H9 (cell line): ENCODE data around the gene PFDN1. TPM values are rescaled to one million over a fixed set of nuclear protein-coding genes. Genes with fewer than 3 reads are reported as not detected.

Source experiments
- DNase-seq: peaks from one replicate; pipeline ENCODE4 v3.0.0-alpha.2; 2017
- H2AFZ ChIP-seq: one replicate; pipeline ENCODE4 v1.6.1; 2013; ENCODE audit warnings: mild to moderate bottlenecking, low read length, control low read depth, moderate library complexity
- H2AK5ac ChIP-seq: 2 replicates; pipeline ENCODE4 v1.6.1; 2013; ENCODE audit warnings: low read length, control low read depth, mixed read lengths; ENCODE audit not compliant: insufficient read length
- H2BK120ac ChIP-seq: one replicate; pipeline ENCODE4 v1.6.1; 2013; ENCODE audit warnings: low read depth, mild to moderate bottlenecking, low read length, control low read depth, inconsistent platforms; ENCODE audit not compliant: poor library complexity, severe bottlenecking
- H2BK12ac ChIP-seq: 2 replicates; pipeline ENCODE4 v1.6.1; 2013; ENCODE audit warnings: low read length, control low read depth, mixed read lengths, low read depth; ENCODE audit not compliant: insufficient read length
- H2BK15ac ChIP-seq: 2 replicates; pipeline ENCODE4 v1.6.1; 2013; ENCODE audit warnings: low read depth, low read length, control low read depth
- H2BK20ac ChIP-seq: one replicate; pipeline ENCODE4 v1.6.1; 2013; ENCODE audit warnings: low read depth, mild to moderate bottlenecking, low read length, control low read depth, inconsistent platforms; ENCODE audit not compliant: poor library complexity, severe bottlenecking
- H2BK5ac ChIP-seq: 2 replicates; pipeline ENCODE4 v1.6.1; 2013; ENCODE audit warnings: low read length, control low read depth, mixed read lengths; ENCODE audit not compliant: insufficient read length
- H3K14ac ChIP-seq: 2 replicates; pipeline ENCODE4 v1.6.1; 2013; ENCODE audit warnings: low read length, control low read depth; ENCODE audit not compliant: insufficient read depth
- H3K18ac ChIP-seq: 2 replicates; pipeline ENCODE4 v1.6.1; 2013; ENCODE audit warnings: low read depth, mild to moderate bottlenecking, mixed read lengths, low read length, control low read depth; ENCODE audit not compliant: insufficient read length
- H3K23ac ChIP-seq: 2 replicates; pipeline ENCODE4 v1.6.1; 2013; ENCODE audit warnings: low read length, control low read depth, mixed read lengths, low read depth; ENCODE audit not compliant: insufficient read length
- H3K23me2 ChIP-seq: 2 replicates; pipeline ENCODE4 v1.6.1; 2013; ENCODE audit warnings: low read depth, mild to moderate bottlenecking, mixed read lengths, low read length, control low read depth; ENCODE audit not compliant: insufficient read length, poor library complexity, severe bottlenecking
- H3K27ac ChIP-seq: 2 replicates; pipeline ENCODE4 v1.5.1; 2013; ENCODE audit warnings: low read length, control low read depth, mixed read lengths, low read depth; ENCODE audit not compliant: insufficient read length
- H3K27me3 ChIP-seq: 2 replicates; pipeline ENCODE4 v1.6.1; 2013; ENCODE audit warnings: low read length, control low read depth, inconsistent platforms; ENCODE audit not compliant: insufficient read depth
- H3K4ac ChIP-seq: 2 replicates; pipeline ENCODE4 v1.6.1; 2013; ENCODE audit warnings: low read depth, mild to moderate bottlenecking, control low read depth, inconsistent platforms, low read length, moderate library complexity
- H3K4me1 ChIP-seq: 2 replicates; pipeline ENCODE4 v1.6.1; 2013; ENCODE audit warnings: low read length, control low read depth, inconsistent platforms; ENCODE audit not compliant: insufficient read depth
- H3K4me2 ChIP-seq: 2 replicates; pipeline ENCODE4 v1.6.1; 2013; ENCODE audit warnings: low read length, control low read depth, mixed read lengths; ENCODE audit not compliant: insufficient read length, insufficient read depth
- H3K56ac ChIP-seq: 2 replicates; pipeline ENCODE4 v1.6.1; 2013; ENCODE audit warnings: low read depth, mild to moderate bottlenecking, mixed read lengths, low read length, control low read depth; ENCODE audit not compliant: insufficient read length
- H3K79me1 ChIP-seq: 2 replicates; pipeline ENCODE4 v1.6.1; 2013; ENCODE audit warnings: low read depth, mild to moderate bottlenecking, moderate library complexity, low read length, control low read depth, inconsistent platforms; ENCODE audit not compliant: insufficient read depth, poor library complexity, severe bottlenecking
- H3K79me2 ChIP-seq: 2 replicates; pipeline ENCODE4 v1.6.1; 2013; ENCODE audit warnings: low read length, control low read depth, inconsistent platforms; ENCODE audit not compliant: insufficient read depth
- H3K9ac ChIP-seq: 2 replicates; pipeline ENCODE4 v1.6.1; 2013; ENCODE audit warnings: low read length, control low read depth, mixed read lengths; ENCODE audit not compliant: insufficient read length; ENCODE audit errors: extremely low read depth
- H3K9me3 ChIP-seq: one replicate; pipeline ENCODE4 v1.6.1; 2013; ENCODE audit warnings: low read depth, low read length, inconsistent platforms; ENCODE audit not compliant: control insufficient read depth
- H3T11ph ChIP-seq: one replicate; pipeline ENCODE4 v1.6.1; 2013; ENCODE audit warnings: mild to moderate bottlenecking, low read length, control low read depth, inconsistent platforms
- H4K20me1 ChIP-seq: one replicate; pipeline ENCODE4 v1.6.1; 2013; ENCODE audit not compliant: control insufficient read depth, insufficient read length, insufficient read depth
- H4K5ac ChIP-seq: 2 replicates; pipeline ENCODE4 v1.6.1; 2013; ENCODE audit warnings: low read depth, mild to moderate bottlenecking, mixed read lengths, low read length, control low read depth; ENCODE audit not compliant: insufficient read length
- H4K8ac ChIP-seq: replicated peaks from 2 replicates; pipeline ENCODE4 v1.6.1; 2013; ENCODE audit warnings: low read length, control low read depth, mixed read lengths, low read depth; ENCODE audit not compliant: insufficient read length
- H4K91ac ChIP-seq: 2 replicates; pipeline ENCODE4 v1.6.1; 2013; ENCODE audit warnings: low read depth, mild to moderate bottlenecking, moderate library complexity, mixed read lengths, low read length, control low read depth; ENCODE audit not compliant: insufficient read length
- H3K27ac Mint-ChIP-seq, 3 experiments: 2 replicates in 2 of 3; 3 replicates in 1 of 3; pipeline ENCODE4 v1.8.0; 2020 to 2021; ENCODE audit warnings: mixed read lengths in 3 of 3, mild to moderate bottlenecking in 1 of 3, moderate library complexity in 1 of 3
- H3K27me3 Mint-ChIP-seq: 2 replicates; pipeline ENCODE4 v1.8.0; 2021; ENCODE audit warnings: low read depth, mild to moderate bottlenecking, moderate library complexity, mixed read lengths
- H3K36me3 Mint-ChIP-seq, 3 experiments: 2 replicates in 2 of 3; 3 replicates in 1 of 3; pipeline ENCODE4 v1.8.0; 2020 to 2021; ENCODE audit warnings: low read depth in 3 of 3, mixed read lengths in 3 of 3; ENCODE audit not compliant: insufficient read depth in 1 of 3
- H3K4me1 Mint-ChIP-seq, 2 experiments: 2 replicates each; pipeline ENCODE4 v1.8.0; 2020; ENCODE audit warnings: mixed read lengths in 2 of 2
- H3K4me3 Mint-ChIP-seq, 2 experiments: 2 replicates in 1 of 2; 3 replicates in 1 of 2; pipeline ENCODE4 v1.8.0; 2020 to 2021; ENCODE audit warnings: mild to moderate bottlenecking in 2 of 2, mixed read lengths in 2 of 2, moderate library complexity in 1 of 2
- H3K9me3 Mint-ChIP-seq, 2 experiments: 2 replicates in 1 of 2; 3 replicates in 1 of 2; pipeline ENCODE4 v1.8.0; 2020; ENCODE audit warnings: mild to moderate bottlenecking in 2 of 2, mixed read lengths in 2 of 2, moderate library complexity in 1 of 2
- WGBS: extraction: QIAGEN DNeasy Blood & Tissue Kit; methylation state at CpG from one replicate; pipeline ENCODE4 v1.1.7; 2013; ENCODE audit warnings: missing lambda C conversion rate, low lambda C conversion rate, mixed read lengths; ENCODE audit not compliant: insufficient read length; ENCODE audit errors: extremely low coverage; 5-methylcytosine and 5-hydroxymethylcytosine counted together
- total RNA-seq: library from RNA; stranded (reverse); gene quantifications from 2 replicates; pipeline ENCODE4 v1.2.1, GENCODE V29; 2021
- TF ChIP-seq, protein P1 (sequence below): fragments of 200-600 bp; sonication (generic); conservative IDR thresholded peaks from 3 replicates; pipeline ENCODE4 v1.8.0; 2021; ENCODE audit warnings: antibody characterized with exemption, mild to moderate bottlenecking

The PFDN1 gene
- total RNA-seq, 1 experiment from 2014 or later: 58.3 TPM

DNA sequence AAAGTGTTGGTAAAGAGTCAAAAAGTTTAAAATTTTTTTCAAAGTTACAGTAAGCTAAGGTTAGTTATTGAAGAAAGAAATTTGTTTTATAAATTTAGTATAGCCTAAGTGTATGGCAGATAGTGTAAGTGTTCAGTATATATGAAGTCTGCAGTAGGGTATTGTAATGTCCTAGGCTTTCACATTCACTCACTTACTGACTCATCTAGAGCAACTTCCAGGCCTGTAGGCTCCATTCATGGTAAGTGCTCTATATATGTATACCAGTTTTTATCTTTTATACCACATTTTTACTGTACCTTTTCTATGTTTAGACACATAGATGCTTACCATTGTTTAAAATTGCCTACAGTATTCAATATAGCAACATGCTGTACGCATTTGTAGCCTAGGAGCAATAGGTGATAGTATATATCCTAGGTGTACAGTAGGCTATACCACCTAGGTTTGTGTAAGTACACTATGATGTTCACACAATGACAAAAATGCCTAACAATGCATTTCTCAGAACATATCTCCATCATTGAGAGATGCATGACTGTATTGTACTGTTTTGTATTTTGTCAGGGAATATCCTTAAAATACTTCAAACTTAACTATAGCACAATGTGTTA, 89.4 kb downstream of the PFDN1 start:
- Histone ChIP-seq H2BK12ac (no peak overlapping the region), H3K4me1 (no peaks in the 10 kb centered on the region), H3K23ac (no peak overlapping the region), H4K8ac (no peak overlapping the region), H2BK5ac (no peak overlapping the region), H3K9me3 (no peaks in the 10 kb centered on the region), H3K27ac (no peak overlapping the region), H3K4me2 (no peak overlapping the region), H3K23me2 (no peaks in the 10 kb centered on the region), H3K4ac (no peak overlapping the region), H3K9ac (no peak overlapping the region), H4K5ac (no peak overlapping the region), H3K18ac (no peak overlapping the region), H2BK15ac (no peak overlapping the region), H2BK120ac (no peak overlapping the region), H4K91ac (no peak overlapping the region), H3K27me3 (no peaks in the 10 kb centered on the region), H3K79me1 (no peaks in the 10 kb centered on the region), H3T11ph (no peak overlapping the region), H3K14ac (no peak overlapping the region), H4K20me1 (no peaks in the 10 kb centered on the region), H2AK5ac (no peak overlapping the region), H3K79me2 (no peaks in the 10 kb centered on the region), H3K56ac (no peak overlapping the region), H2BK20ac (no peak overlapping the region), H2AFZ (no peak overlapping the region)
- Mint-ChIP-seq H3K27ac (no peak overlapping the region), H3K36me3 (no peaks in the 10 kb centered on the region), H3K27me3 (no peaks in the 10 kb centered on the region), H3K4me3 (no peak overlapping the region), H3K9me3 (no peaks in the 10 kb centered on the region; a peak in 1 of 5 replicates), H3K4me1 (peaks cover 5 to 8% of the 10 kb centered on the region in 2 experiments)
- TF ChIP-seq, protein P1, sequence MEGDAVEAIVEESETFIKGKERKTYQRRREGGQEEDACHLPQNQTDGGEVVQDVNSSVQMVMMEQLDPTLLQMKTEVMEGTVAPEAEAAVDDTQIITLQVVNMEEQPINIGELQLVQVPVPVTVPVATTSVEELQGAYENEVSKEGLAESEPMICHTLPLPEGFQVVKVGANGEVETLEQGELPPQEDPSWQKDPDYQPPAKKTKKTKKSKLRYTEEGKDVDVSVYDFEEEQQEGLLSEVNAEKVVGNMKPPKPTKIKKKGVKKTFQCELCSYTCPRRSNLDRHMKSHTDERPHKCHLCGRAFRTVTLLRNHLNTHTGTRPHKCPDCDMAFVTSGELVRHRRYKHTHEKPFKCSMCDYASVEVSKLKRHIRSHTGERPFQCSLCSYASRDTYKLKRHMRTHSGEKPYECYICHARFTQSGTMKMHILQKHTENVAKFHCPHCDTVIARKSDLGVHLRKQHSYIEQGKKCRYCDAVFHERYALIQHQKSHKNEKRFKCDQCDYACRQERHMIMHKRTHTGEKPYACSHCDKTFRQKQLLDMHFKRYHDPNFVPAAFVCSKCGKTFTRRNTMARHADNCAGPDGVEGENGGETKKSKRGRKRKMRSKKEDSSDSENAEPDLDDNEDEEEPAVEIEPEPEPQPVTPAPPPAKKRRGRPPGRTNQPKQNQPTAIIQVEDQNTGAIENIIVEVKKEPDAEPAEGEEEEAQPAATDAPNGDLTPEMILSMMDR: no peak
- WGBS: no CpG with 5 or more reads among the region's 1 CpG
- no peak for DNase-seq
